Neural cell (in vitro differentiated cells): ENCODE measurements around the gene SH3PXD2A.

Source experiments
- CTCF ChIP-seq: fragments of 450-650 bp; IDR thresholded peaks from 2 replicates; pipeline ENCODE4 v1.5.1; 2014; ENCODE audit warnings: antibody characterized with exemption, mild to moderate bottlenecking, moderate library complexity; ENCODE audit not compliant: poor library complexity, severe bottlenecking
- EP300 ChIP-seq: fragments of 450-650 bp; conservative IDR thresholded peaks from 2 replicates; pipeline ENCODE4 v1.6.1; 2014; ENCODE audit warnings: antibody characterized with exemption, mild to moderate bottlenecking, moderate library complexity; ENCODE audit not compliant: poor library complexity, severe bottlenecking

GRCh38 chr10:103660364-103661197 lies 194.8 kb downstream of the SH3PXD2A start:
- TF ChIP-seq EP300 (no peak), CTCF (no peak)
